Neural progenitor cell (in vitro differentiated cells): ENCODE results near the gene TFPI. TPM values are rescaled to one million over a fixed set of nuclear protein-coding genes. Genes with fewer than 3 reads are reported as not detected.

ENCODE experiments used
- DNase-seq: peaks from one replicate; pipeline ENCODE4 v3.0.0-alpha.2; 2016; ENCODE audit warnings: low spot score
- H2AFZ ChIP-seq: fragments of 200-600 bp; sonication (generic); replicated peaks from 2 replicates; pipeline ENCODE4 v1.6.1; 2016; ENCODE audit warnings: antibody characterized with exemption
- H3F3A ChIP-seq: fragments of 200-600 bp; sonication (generic); 2 replicates; pipeline ENCODE4 v1.6.1; 2016; ENCODE audit warnings: antibody characterized with exemption, low read depth
- H3K27ac ChIP-seq: fragments of 200-600 bp; sonication (generic); 2 replicates; pipeline ENCODE4 v1.5.1; 2016; ENCODE audit warnings: mild to moderate bottlenecking
- H3K27me3 ChIP-seq: fragments of 200-600 bp; sonication (generic); 2 replicates; pipeline ENCODE4 v1.6.1; 2016; ENCODE audit warnings: mild to moderate bottlenecking, moderate library complexity
- H3K36me3 ChIP-seq: fragments of 200-600 bp; sonication (generic); 2 replicates; pipeline ENCODE4 v1.5.1; 2016
- H3K4me1 ChIP-seq: fragments of 200-600 bp; sonication (generic); 2 replicates; pipeline ENCODE4 v1.6.1; 2016; ENCODE audit warnings: mixed run types
- H3K4me2 ChIP-seq: fragments of 200-600 bp; sonication (generic); 2 replicates; pipeline ENCODE4 v1.6.1; 2016
- H3K4me3 ChIP-seq: fragments of 200-600 bp; sonication (generic); 2 replicates; pipeline ENCODE4 v1.5.1; 2016
- H3K79me2 ChIP-seq: fragments of 200-600 bp; sonication (generic); 2 replicates; pipeline ENCODE4 v1.6.1; 2016; ENCODE audit warnings: low read depth
- H3K9ac ChIP-seq: fragments of 200-600 bp; sonication (generic); 2 replicates; pipeline ENCODE4 v1.6.1; 2016
- H3K9me3 ChIP-seq: fragments of 200-600 bp; sonication (generic); 2 replicates; pipeline ENCODE4 v1.5.1; 2016; ENCODE audit warnings: low read depth
- H4K20me1 ChIP-seq: fragments of 200-600 bp; sonication (generic); 2 replicates; pipeline ENCODE4 v1.6.1; 2016; ENCODE audit warnings: low read depth
- H3K27ac Mint-ChIP-seq: 3 replicates; pipeline ENCODE4 v1.8.0; 2021; ENCODE audit warnings: mixed read lengths
- H3K27me3 Mint-ChIP-seq: 2 replicates; pipeline ENCODE4 v1.8.0; 2022; ENCODE audit warnings: low read depth, mild to moderate bottlenecking, inconsistent platforms, moderate library complexity, mixed read lengths; ENCODE audit not compliant: insufficient read depth
- H3K36me3 Mint-ChIP-seq: 3 replicates; pipeline ENCODE4 v1.8.0; 2021; ENCODE audit warnings: mixed read lengths
- H3K4me1 Mint-ChIP-seq: 3 replicates; pipeline ENCODE4 v1.8.0; 2021; ENCODE audit warnings: mixed read lengths
- H3K4me3 Mint-ChIP-seq: 3 replicates; pipeline ENCODE4 v1.8.0; 2021; ENCODE audit warnings: mild to moderate bottlenecking, moderate library complexity, mixed read lengths
- H3K9me3 Mint-ChIP-seq: 3 replicates; pipeline ENCODE4 v1.8.0; 2020; ENCODE audit warnings: mixed read lengths
- CTCF ChIP-seq: fragments of 200-600 bp; sonication (generic); IDR thresholded peaks from 2 replicates; pipeline ENCODE4 v1.5.1; 2017; ENCODE audit warnings: antibody characterized with exemption, mild to moderate bottlenecking
- EZH2 ChIP-seq: fragments of 200-600 bp; sonication (generic); IDR thresholded peaks from 2 replicates; pipeline ENCODE4 v1.6.1; 2017; ENCODE audit warnings: antibody characterized with exemption, mild to moderate bottlenecking, moderate library complexity
- EZH2phosphoT487 ChIP-seq: fragments of 200-600 bp; sonication (generic); IDR thresholded peaks from 2 replicates; pipeline ENCODE4 v1.6.1; 2017; ENCODE audit warnings: antibody characterized with exemption
- total RNA-seq: library from RNA; depleted of rRNA; stranded (reverse); fragments of >200 nt; gene quantifications from 2 replicates; pipeline ENCODE4 v1.2.3, GENCODE V29; 2015; ENCODE audit warnings: low replicate concordance

TFPI gene
- total RNA-seq, 1 donor from 2014 or later = 16.6 TPM

- H3K4me2 ChIP-seq = no peak overlapping the region
- H3K9me3 Mint-ChIP-seq = no peaks in the 10 kb centered on the region
- H3K9me3 ChIP-seq = no peaks in the 10 kb centered on the region
- no peaks in the 10 kb centered on the region for H3K36me3 ChIP-seq
- no peak overlapping the region for H3K4me3 Mint-ChIP-seq
- H3K27me3 Mint-ChIP-seq = no peaks in the 10 kb centered on the region
- no peaks in the 10 kb centered on the region for H3K36me3 Mint-ChIP-seq
- TF ChIP-seq EZH2 (no peak), CTCF (peak; percentile 52)
- H3K27ac Mint-ChIP-seq = no peak overlapping the region
- H3K4me1 Mint-ChIP-seq = peaks cover 21% of the 10 kb centered on the region
- DNase-seq = peak; percentile 43
- H3K27ac ChIP-seq = no peak overlapping the region
- H4K20me1 ChIP-seq = no peaks in the 10 kb centered on the region
- peaks cover 27% of the 10 kb centered on the region for H3K4me1 ChIP-seq
- H3K79me2 ChIP-seq = no peaks in the 10 kb centered on the region
- H3K4me3 ChIP-seq = no peak overlapping the region
- no peaks in the 10 kb centered on the region for H3K27me3 ChIP-seq
- no peak overlapping the region for H2AFZ ChIP-seq
- H3K9ac ChIP-seq = no peak overlapping the region
- peaks cover 25% of the 10 kb centered on the region for H3F3A ChIP-seq
Observed at GRCh38 chr2:187500585-187501359, 53.5 kb downstream of the TFPI start.

- DNase-seq = peak; percentile 69
- no peaks in the 10 kb centered on the region for H3K79me2 ChIP-seq
- H3K9me3 Mint-ChIP-seq = no peaks in the 10 kb centered on the region
- no peak overlapping the region for H3K27ac Mint-ChIP-seq
- H3K27me3 Mint-ChIP-seq = no peaks in the 10 kb centered on the region
- H3K4me1 ChIP-seq = peaks cover 23% of the 10 kb centered on the region
- H2AFZ ChIP-seq = no peak overlapping the region
- H3F3A ChIP-seq = peaks cover 25% of the 10 kb centered on the region
- peaks cover 21% of the 10 kb centered on the region for H3K4me1 Mint-ChIP-seq
- no peaks in the 10 kb centered on the region for H4K20me1 ChIP-seq
- no peaks in the 10 kb centered on the region for H3K27me3 ChIP-seq
- no peaks in the 10 kb centered on the region for H3K36me3 ChIP-seq
- TF ChIP-seq EZH2phosphoT487 = no peak
- no peak for TF ChIP-seq EZH2
- peak; percentile 95 for TF ChIP-seq CTCF
- H3K9me3 ChIP-seq = no peaks in the 10 kb centered on the region
- H3K9ac ChIP-seq = no peak overlapping the region
- H3K4me2 ChIP-seq = no peak overlapping the region
- H3K4me3 Mint-ChIP-seq = no peak overlapping the region
- no peaks in the 10 kb centered on the region for H3K36me3 Mint-ChIP-seq
- no peak overlapping the region for H3K4me3 ChIP-seq
- H3K27ac ChIP-seq = no peak overlapping the region
Observed at GRCh38 chr2:187499941-187500532, 54.2 kb downstream of the TFPI start.

- no peaks in the 10 kb centered on the region for H3K79me2 ChIP-seq
- no peak overlapping the region for H3K4me2 ChIP-seq
- no peak overlapping the region for H3K27ac ChIP-seq
- H3K36me3 ChIP-seq = no peaks in the 10 kb centered on the region
- H3K9me3 Mint-ChIP-seq = peaks cover 13% of the 10 kb centered on the region
- no peak overlapping the region for H3K9ac ChIP-seq
- H3F3A ChIP-seq = peaks cover 18% of the 10 kb centered on the region
- H3K4me1 ChIP-seq = peaks cover 9% of the 10 kb centered on the region
- no peaks in the 10 kb centered on the region for H3K27me3 ChIP-seq
- peaks cover 4% of the 10 kb centered on the region for H3K4me1 Mint-ChIP-seq
- H2AFZ ChIP-seq = no peak overlapping the region
- peak; percentile 7 for DNase-seq
- H3K4me3 ChIP-seq = no peak overlapping the region
- H3K27me3 Mint-ChIP-seq = peaks cover 2% of the 10 kb centered on the region
- H3K9me3 ChIP-seq = no peaks in the 10 kb centered on the region
- H4K20me1 ChIP-seq = no peaks in the 10 kb centered on the region
- H3K4me3 Mint-ChIP-seq = no peak overlapping the region
- H3K36me3 Mint-ChIP-seq = peaks cover 15% of the 10 kb centered on the region
- no peak for TF ChIP-seq EZH2
- no peak for TF ChIP-seq EZH2phosphoT487
- TF ChIP-seq CTCF = peak; percentile 75
- no peak overlapping the region for H3K27ac Mint-ChIP-seq
Observed at GRCh38 chr2:187497858-187498463, 56.3 kb downstream of the TFPI start.
